Gastrocnemius medialis (tissue), 4 donors: ENCODE data around the gene PBX4. TPM values are rescaled to one million over a fixed set of nuclear protein-coding genes. Genes with fewer than 3 reads are reported as not detected.
"Not testable (repeated sequence)": the region's sequence is repeated elsewhere in the genome, so short reads cannot be mapped to it uniquely, and the experiment has no call there.

Experiments
- ATAC-seq, 2 donors: fragments of 150-250 bp; one replicate each; pipeline ENCODE4 v1.9.1; 2016
- DNase-seq, 2 donors: peaks; one replicate each; pipeline ENCODE4 v3.0.0-alpha.2; 2019
- H3K27ac ChIP-seq, 4 donors: fragments of 200-600 bp; sonication (generic); 1 replicate in 1 of 4; 2 replicates in 3 of 4; pipeline ENCODE4 v1.5.1; 2016 to 2018; ENCODE audit warnings: mild to moderate bottlenecking in 2 of 4, moderate library complexity in 1 of 4
- H3K27me3 ChIP-seq, 3 donors: fragments of 200-600 bp; sonication (generic) in 2 of 3; 1 replicate in 1 of 3; 2 replicates in 2 of 3; pipeline versions ENCODE4 v1.5.1 to v1.6.0; 2016 to 2019; ENCODE audit warnings: mild to moderate bottlenecking in 1 of 3, moderate library complexity in 1 of 3
- H3K36me3 ChIP-seq, 2 donors: fragments of 200-600 bp; sonication (generic) in 1 of 2; one replicate each; pipeline ENCODE4 v1.5.1; 2017 to 2018
- H3K4me1 ChIP-seq, 2 donors: fragments of 200-600 bp; sonication (generic) in 1 of 2; one replicate each; pipeline ENCODE4 v1.5.1; 2016 to 2017; ENCODE audit warnings: mild to moderate bottlenecking in 2 of 2
- H3K4me3 ChIP-seq, 4 donors: fragments of 200-600 bp; sonication (generic) in 3 of 4; 1 replicate in 1 of 4; 2 replicates in 3 of 4; pipeline ENCODE4 v1.5.1; 2016 to 2019; ENCODE audit warnings: mild to moderate bottlenecking in 2 of 4
- H3K9me3 ChIP-seq, 3 donors: fragments of 200-600 bp; sonication (generic) in 2 of 3; 1 replicate in 1 of 3; 2 replicates in 2 of 3; pipeline ENCODE4 v1.5.1; 2016 to 2019
- POLR2A ChIP-seq, 2 donors: fragments of 450-650 bp; IDR thresholded peaks; one replicate each; pipeline ENCODE4 v1.6.1; 2017; ENCODE audit warnings: antibody characterized with exemption in 2 of 2, mild to moderate bottlenecking in 2 of 2, moderate library complexity in 2 of 2
- in situ Hi-C, 4 donors: fragments of 200-750 bp; cut with MboI; loops; one replicate each; pipeline versions ENCODE4 v1.15.0 to v1.8.0; 2017; ENCODE audit warnings: low sequenced_read_pairs in 4 of 4
- intact Hi-C: fragments of 100-400 bp; cut with DNase I; formaldehyde crosslinking; loops from one replicate; pipeline ENCODE4 v1.15.1; 2023; ENCODE audit warnings: low total_unique reads
- total RNA-seq, 4 donors: library from RNA; depleted of rRNA; stranded (reverse); fragments of >200 nt; gene quantifications; one replicate each; pipeline versions ENCODE4 v1.1.0 to v1.2.3, GENCODE V29; 2016
- TF ChIP-seq, protein P1 (sequence below), 5 experiments: fragments of 450-650 bp in 3 of 5; fragments of 200-600 bp in 2 of 5; sonication (generic) in 2 of 5; IDR thresholded peaks in 4 of 5; conservative IDR thresholded peaks in 1 of 5; 1 replicate in 4 of 5; 2 replicates in 1 of 5; pipeline ENCODE4 v1.5.1; 2016 to 2019; ENCODE audit warnings: antibody characterized with exemption in 5 of 5, mild to moderate bottlenecking in 3 of 5, moderate library complexity in 3 of 5

Gene PBX4
- total RNA-seq, 4 donors from 2014 or later = not detected

DNA sequence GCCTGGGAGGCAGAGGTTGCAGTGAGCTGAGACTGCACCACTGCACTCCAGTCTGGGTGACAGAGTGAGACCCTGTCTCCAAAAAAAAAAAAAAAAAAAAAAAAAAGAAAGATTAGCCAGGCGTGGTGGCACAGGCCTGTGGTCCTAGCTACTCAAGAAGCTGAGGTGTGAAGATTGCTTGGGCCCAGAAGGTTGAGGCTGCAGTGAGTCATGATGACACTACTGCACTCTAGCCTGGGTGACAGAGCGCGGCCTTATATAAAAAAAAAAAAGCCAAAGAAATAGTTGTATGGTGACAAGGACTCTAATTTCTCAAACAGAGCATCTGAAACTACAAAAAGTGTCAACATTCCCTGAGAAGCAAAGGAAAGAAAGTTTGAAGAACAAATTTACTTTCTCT lies 3.4 kb downstream of the PBX4 start:
- peaks cover 0 to 8% of the 10 kb centered on the region in 2 donors for H3K4me1 ChIP-seq
- in situ Hi-C loops = no loop called here
- intact Hi-C loops = no loop called here
- H3K27ac ChIP-seq = no peak overlapping the region
- TF ChIP-seq, protein P1, sequence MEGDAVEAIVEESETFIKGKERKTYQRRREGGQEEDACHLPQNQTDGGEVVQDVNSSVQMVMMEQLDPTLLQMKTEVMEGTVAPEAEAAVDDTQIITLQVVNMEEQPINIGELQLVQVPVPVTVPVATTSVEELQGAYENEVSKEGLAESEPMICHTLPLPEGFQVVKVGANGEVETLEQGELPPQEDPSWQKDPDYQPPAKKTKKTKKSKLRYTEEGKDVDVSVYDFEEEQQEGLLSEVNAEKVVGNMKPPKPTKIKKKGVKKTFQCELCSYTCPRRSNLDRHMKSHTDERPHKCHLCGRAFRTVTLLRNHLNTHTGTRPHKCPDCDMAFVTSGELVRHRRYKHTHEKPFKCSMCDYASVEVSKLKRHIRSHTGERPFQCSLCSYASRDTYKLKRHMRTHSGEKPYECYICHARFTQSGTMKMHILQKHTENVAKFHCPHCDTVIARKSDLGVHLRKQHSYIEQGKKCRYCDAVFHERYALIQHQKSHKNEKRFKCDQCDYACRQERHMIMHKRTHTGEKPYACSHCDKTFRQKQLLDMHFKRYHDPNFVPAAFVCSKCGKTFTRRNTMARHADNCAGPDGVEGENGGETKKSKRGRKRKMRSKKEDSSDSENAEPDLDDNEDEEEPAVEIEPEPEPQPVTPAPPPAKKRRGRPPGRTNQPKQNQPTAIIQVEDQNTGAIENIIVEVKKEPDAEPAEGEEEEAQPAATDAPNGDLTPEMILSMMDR (IDR thresholded peaks at IDR 0.05 in 4 of 5, conservative IDR thresholded peaks at IDR 0.05 in 1 of 5) = no peak
- no peak for TF ChIP-seq POLR2A (IDR thresholded peaks at IDR 0.05)
- H3K9me3 ChIP-seq = no peaks in the 10 kb centered on the region
- ATAC-seq = no peak
- H3K4me3 ChIP-seq = no peak overlapping the region
- peaks cover 8 to 19% (median 14%) of the 10 kb centered on the region in 3 donors for H3K27me3 ChIP-seq
- no peaks in the 10 kb centered on the region for H3K36me3 ChIP-seq
- DNase-seq = no peak

GRCh38 chr19:19613506-19613905 lies 5.0 kb downstream of the PBX4 start:
- H3K36me3 ChIP-seq = no peaks in the 10 kb centered on the region
- ATAC-seq (no peak), DNase-seq (no peak)
- peaks cover 8 to 14% (median 12%) of the 10 kb centered on the region in 3 donors for H3K27me3 ChIP-seq
- no peak overlapping the region for H3K27ac ChIP-seq
- intact Hi-C loops = no loop called here
- H3K4me1 ChIP-seq = peaks cover 0 to 8% of the 10 kb centered on the region in 2 donors
- in situ Hi-C loops = no loop called here
- no peak for TF ChIP-seq POLR2A (IDR thresholded peaks at IDR 0.05)
- TF ChIP-seq, protein P1 (IDR thresholded peaks at IDR 0.05 in 4 of 5, conservative IDR thresholded peaks at IDR 0.05 in 1 of 5) = no peak
- no peak overlapping the region for H3K4me3 ChIP-seq
- H3K9me3 ChIP-seq = no peaks in the 10 kb centered on the region

- Histone ChIP-seq H3K27me3 (no peaks in the 10 kb centered on the region), H3K36me3 (no peaks in the 10 kb centered on the region), H3K27ac (no peak overlapping the region), H3K4me1 (peaks cover 0 to 5% of the 10 kb centered on the region in 2 donors), H3K9me3 (no peaks in the 10 kb centered on the region), H3K4me3 (no peak overlapping the region)
- in situ Hi-C loops = no loop called here
- intact Hi-C loops = no loop called here
- DNase-seq (no peak), ATAC-seq (no peak)
- TF ChIP-seq, protein P1 (IDR thresholded peaks at IDR 0.05 in 4 of 5, conservative IDR thresholded peaks at IDR 0.05 in 1 of 5) = no peak
- no peak for TF ChIP-seq POLR2A (IDR thresholded peaks at IDR 0.05)
Measured at GRCh38 chr19:19610376-19611202, 7.9 kb downstream of the PBX4 start.

DNA sequence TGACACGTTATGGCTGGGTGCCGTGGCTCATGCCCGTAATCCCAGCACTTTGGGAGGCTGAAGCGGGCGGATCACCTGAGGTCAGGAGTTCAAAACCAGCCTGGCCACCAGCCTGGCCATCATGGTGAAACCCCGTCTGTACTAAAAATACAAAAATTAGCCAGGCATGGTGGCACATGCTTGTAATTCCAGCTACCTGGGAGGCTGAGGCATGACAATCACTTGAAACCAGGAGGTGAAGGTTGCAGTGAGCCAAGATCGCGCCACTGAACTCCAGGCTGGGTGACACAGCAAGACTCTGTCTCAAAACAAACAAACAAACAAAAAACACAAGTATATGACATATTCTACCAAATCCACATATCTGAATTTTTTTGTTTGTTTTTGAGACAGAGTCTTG lies 11.8 kb downstream of the PBX4 start:
- ATAC-seq, H3K4me3 ChIP-seq, H3K27me3 ChIP-seq, H3K9me3 ChIP-seq, H3K4me1 ChIP-seq, in situ Hi-C loops, DNase-seq, intact Hi-C loops, H3K27ac ChIP-seq, H3K36me3 ChIP-seq: not testable (repeated sequence)

DNA sequence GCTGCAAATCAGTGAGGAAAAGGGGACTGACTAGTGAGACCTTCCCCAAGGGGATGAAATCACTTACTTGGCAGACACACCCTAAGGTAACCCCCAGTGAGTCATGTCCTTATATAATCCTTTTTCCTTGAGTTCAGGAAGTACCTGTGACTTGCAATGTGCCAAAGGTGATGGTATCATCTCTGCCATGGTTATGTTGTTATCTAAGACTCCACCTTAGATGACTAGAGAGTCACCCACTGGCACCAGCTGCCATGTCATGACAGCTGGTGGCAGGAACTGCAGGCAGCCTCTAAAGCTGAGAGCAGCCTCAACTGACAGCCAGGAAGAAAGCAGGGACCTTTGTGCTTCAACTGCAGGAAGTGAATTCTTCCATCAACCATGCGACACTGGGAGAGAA lies 12.5 kb downstream of the PBX4 start:
- Histone ChIP-seq H3K4me1 (no peaks in the 10 kb centered on the region), H3K4me3 (no peak overlapping the region), H3K27ac (no peak overlapping the region), H3K27me3 (no peaks in the 10 kb centered on the region), H3K36me3 (no peaks in the 10 kb centered on the region), H3K9me3 (no peaks in the 10 kb centered on the region)
- TF ChIP-seq POLR2A (IDR thresholded peaks at IDR 0.05) = no peak
- TF ChIP-seq, protein P1 (IDR thresholded peaks at IDR 0.05 in 4 of 5, conservative IDR thresholded peaks at IDR 0.05 in 1 of 5) = no peak
- no peak for ATAC-seq
- intact Hi-C loops = no loop called here
- DNase-seq = no peak
- in situ Hi-C loops = no loop called here
